Effector memory CD8-positive, alpha-beta T cell (primary cell): Measurements from ENCODE around the gene PROKR2.

Source experiments
- ATAC-seq: fragments of 150-1000 bp; cut with Tn5 transposase; replicated peaks from 2 replicates; pipeline ENCODE4 v1.10.0; 2021; ENCODE audit warnings: mild to moderate bottlenecking, moderate library complexity
- DNase-seq, 3 experiments: peaks; one replicate each; pipeline ENCODE4 v3.0.0; 2021
- H3K27ac Mint-ChIP-seq, 2 donors: one replicate each; pipeline ENCODE4 v1.8.0; 2022; ENCODE audit warnings: mild to moderate bottlenecking in 2 of 2, mixed read lengths in 2 of 2, moderate library complexity in 2 of 2
- H3K27me3 Mint-ChIP-seq, 2 donors: one replicate each; pipeline ENCODE4 v1.8.0; 2022; ENCODE audit warnings: mixed read lengths in 2 of 2
- H3K36me3 Mint-ChIP-seq: one replicate; pipeline ENCODE4 v1.8.0; 2022; ENCODE audit warnings: mild to moderate bottlenecking, moderate library complexity, mixed read lengths; ENCODE audit not compliant: insufficient read depth
- H3K4me1 Mint-ChIP-seq, 2 donors: one replicate each; pipeline ENCODE4 v1.8.0; 2022; ENCODE audit warnings: low read depth in 2 of 2, mixed read lengths in 2 of 2
- H3K4me3 Mint-ChIP-seq, 2 donors: one replicate each; pipeline ENCODE4 v1.8.0; 2022; ENCODE audit warnings: mild to moderate bottlenecking in 2 of 2, mixed read lengths in 2 of 2, moderate library complexity in 2 of 2
- H3K9me3 Mint-ChIP-seq, 2 donors: one replicate each; pipeline ENCODE4 v1.8.0; 2022; ENCODE audit warnings: mixed read lengths in 2 of 2
- total RNA-seq, 9 experiments: gene quantifications; one replicate each; lab custom pipeline; 2026; lab: John Stamatoyannopoulos, UW

The PROKR2 gene
- 0 to 0.13 (median 0) reads per million in 9 experiments for total RNA-seq

GRCh38 chr20:5316188-5317158 lies at the start of gene PROKR2:
TSS of gene PROKR2 (minus strand) at chr20:5316954. CDS start at chr20:5314369, 2,585 bp downstream.
- Mint-ChIP-seq H3K36me3 (no peaks in the 10 kb centered on the region), H3K9me3 (no peaks in the 10 kb centered on the region), H3K4me1 (peaks cover 0 to 4% of the 10 kb centered on the region in 2 donors), H3K4me3 (peak within 1 kb of the TSS; percentile 61 to 73), H3K27ac (no peak within 1 kb of the TSS), H3K27me3 (peaks cover 48 to 71% of the 10 kb centered on the region in 2 donors)
- ATAC-seq = peak; percentile 39
- peak in 1 of 3 experiments; percentile 10 for DNase-seq

GRCh38 chr20:5364997-5365597 lies 48.3 kb upstream of the PROKR2 start:
- Mint-ChIP-seq H3K27me3 (peaks cover 41 to 46% of the 10 kb centered on the region in 2 donors), H3K36me3 (no peaks in the 10 kb centered on the region), H3K4me3 (no peak overlapping the region), H3K9me3 (peaks cover 2 to 10% of the 10 kb centered on the region in 2 donors), H3K4me1 (peaks cover 0 to 4% of the 10 kb centered on the region in 2 donors), H3K27ac (no peak overlapping the region)
- DNase-seq (no peak), ATAC-seq (no peak)

GRCh38 chr20:5364136-5364821 lies 47.5 kb upstream of the PROKR2 start:
- no peaks in the 10 kb centered on the region for H3K4me1 Mint-ChIP-seq
- no peak overlapping the region for H3K27ac Mint-ChIP-seq
- H3K4me3 Mint-ChIP-seq = no peak overlapping the region
- peaks cover 41 to 46% of the 10 kb centered on the region in 2 donors for H3K27me3 Mint-ChIP-seq
- peaks cover 2 to 10% of the 10 kb centered on the region in 2 donors for H3K9me3 Mint-ChIP-seq
- no peaks in the 10 kb centered on the region for H3K36me3 Mint-ChIP-seq
- no peak for DNase-seq
- ATAC-seq = no peak

- ATAC-seq = no peak
- no peak overlapping the region for H3K4me3 Mint-ChIP-seq
- no peaks in the 10 kb centered on the region for H3K4me1 Mint-ChIP-seq
- peaks cover 5 to 10% of the 10 kb centered on the region in 2 donors for H3K9me3 Mint-ChIP-seq
- no peak overlapping the region for H3K27ac Mint-ChIP-seq
- H3K36me3 Mint-ChIP-seq = no peaks in the 10 kb centered on the region
- no peak for DNase-seq
- peaks cover 42 to 48% of the 10 kb centered on the region in 2 donors for H3K27me3 Mint-ChIP-seq
Measured at GRCh38 chr20:5362771-5363170, 46.0 kb upstream of the PROKR2 start.

- H3K4me1 Mint-ChIP-seq = no peaks in the 10 kb centered on the region
- ATAC-seq = no peak
- peaks cover 31 to 46% of the 10 kb centered on the region in 2 donors for H3K27me3 Mint-ChIP-seq
- no peaks in the 10 kb centered on the region for H3K36me3 Mint-ChIP-seq
- no peak overlapping the region for H3K4me3 Mint-ChIP-seq
- peaks cover 5 to 10% of the 10 kb centered on the region in 2 donors for H3K9me3 Mint-ChIP-seq
- H3K27ac Mint-ChIP-seq = no peak overlapping the region
- DNase-seq = no peak
Measured at GRCh38 chr20:5361176-5361575, 44.4 kb upstream of the PROKR2 start.

GRCh38 chr20:5357946-5358345 lies 41.2 kb upstream of the PROKR2 start:
- H3K36me3 Mint-ChIP-seq = no peaks in the 10 kb centered on the region

GRCh38 chr20:5356941-5357340 lies 40.2 kb upstream of the PROKR2 start:
- Mint-ChIP-seq H3K9me3 (peaks cover 0 to 3% of the 10 kb centered on the region in 2 donors), H3K4me3 (no peak overlapping the region), H3K27me3 (peaks cover 15 to 62% of the 10 kb centered on the region in 2 donors), H3K27ac (no peak overlapping the region), H3K36me3 (no peaks in the 10 kb centered on the region), H3K4me1 (no peaks in the 10 kb centered on the region)
- no peak for DNase-seq
- no peak for ATAC-seq

More at GRCh38 chr20:5357946-5358345, 41.2 kb upstream of the PROKR2 start:
- no peak overlapping the region for H3K4me3 Mint-ChIP-seq
- DNase-seq (no peak), ATAC-seq (no peak)
- H3K9me3 Mint-ChIP-seq = peaks cover 0 to 3% of the 10 kb centered on the region in 2 donors
- peaks cover 12 to 57% of the 10 kb centered on the region in 2 donors for H3K27me3 Mint-ChIP-seq
- no peaks in the 10 kb centered on the region for H3K4me1 Mint-ChIP-seq
- H3K27ac Mint-ChIP-seq = no peak overlapping the region

GRCh38 chr20:5354901-5355300 lies 38.1 kb upstream of the PROKR2 start:
- H3K9me3 Mint-ChIP-seq = peaks cover 0 to 3% of the 10 kb centered on the region in 2 donors
- no peaks in the 10 kb centered on the region for H3K4me1 Mint-ChIP-seq
- ATAC-seq = no peak
- H3K27me3 Mint-ChIP-seq = peaks cover 17 to 73% of the 10 kb centered on the region in 2 donors
- no peak overlapping the region for H3K4me3 Mint-ChIP-seq
- no peak for DNase-seq
- H3K27ac Mint-ChIP-seq = no peak overlapping the region
- no peaks in the 10 kb centered on the region for H3K36me3 Mint-ChIP-seq

GRCh38 chr20:5353624-5354496 lies 37.1 kb upstream of the PROKR2 start:
- H3K9me3 Mint-ChIP-seq = peaks cover 0 to 3% of the 10 kb centered on the region in 2 donors
- no peaks in the 10 kb centered on the region for H3K36me3 Mint-ChIP-seq
- ATAC-seq = no peak
- H3K27ac Mint-ChIP-seq = no peak overlapping the region
- no peak for DNase-seq
- H3K4me3 Mint-ChIP-seq = no peak overlapping the region
- H3K27me3 Mint-ChIP-seq = peaks cover 16 to 73% of the 10 kb centered on the region in 2 donors
- no peaks in the 10 kb centered on the region for H3K4me1 Mint-ChIP-seq

- ATAC-seq (no peak), DNase-seq (no peak)
- Mint-ChIP-seq H3K4me3 (no peak overlapping the region), H3K36me3 (no peaks in the 10 kb centered on the region), H3K9me3 (no peaks in the 10 kb centered on the region), H3K27ac (no peak overlapping the region), H3K4me1 (no peaks in the 10 kb centered on the region), H3K27me3 (peaks cover 11 to 41% of the 10 kb centered on the region in 2 donors)
Measured at GRCh38 chr20:5349448-5349847, 32.7 kb upstream of the PROKR2 start.

GRCh38 chr20:5342021-5342420 lies 25.3 kb upstream of the PROKR2 start:
- Mint-ChIP-seq H3K9me3 (peaks cover 0 to 3% of the 10 kb centered on the region in 2 donors), H3K27ac (no peak overlapping the region), H3K4me1 (no peaks in the 10 kb centered on the region), H3K27me3 (peaks cover 11 to 16% of the 10 kb centered on the region in 2 donors), H3K36me3 (no peaks in the 10 kb centered on the region), H3K4me3 (no peak overlapping the region)
- ATAC-seq (no peak), DNase-seq (no peak)

- Mint-ChIP-seq H3K27me3 (peaks cover 56 to 79% of the 10 kb centered on the region in 2 donors), H3K36me3 (no peaks in the 10 kb centered on the region), H3K4me1 (no peaks in the 10 kb centered on the region), H3K27ac (no peak overlapping the region), H3K4me3 (no peak overlapping the region), H3K9me3 (no peaks in the 10 kb centered on the region)
- ATAC-seq (no peak), DNase-seq (no peak)
Measured at GRCh38 chr20:5331340-5331739, 14.6 kb upstream of the PROKR2 start.
